ENCODE measurements around the gene PANX3. TPM values are rescaled to one million over a fixed set of nuclear protein-coding genes. Genes with fewer than 3 reads are reported as not detected.

Gene PANX3
- total and polyA plus RNA-seq, 9 of the 15 experiments (the other 6 are each of a cell fraction or from before 2014, with no cell fraction given) = 0.09 to 0.69 (median 0.39) TPM

DNA sequence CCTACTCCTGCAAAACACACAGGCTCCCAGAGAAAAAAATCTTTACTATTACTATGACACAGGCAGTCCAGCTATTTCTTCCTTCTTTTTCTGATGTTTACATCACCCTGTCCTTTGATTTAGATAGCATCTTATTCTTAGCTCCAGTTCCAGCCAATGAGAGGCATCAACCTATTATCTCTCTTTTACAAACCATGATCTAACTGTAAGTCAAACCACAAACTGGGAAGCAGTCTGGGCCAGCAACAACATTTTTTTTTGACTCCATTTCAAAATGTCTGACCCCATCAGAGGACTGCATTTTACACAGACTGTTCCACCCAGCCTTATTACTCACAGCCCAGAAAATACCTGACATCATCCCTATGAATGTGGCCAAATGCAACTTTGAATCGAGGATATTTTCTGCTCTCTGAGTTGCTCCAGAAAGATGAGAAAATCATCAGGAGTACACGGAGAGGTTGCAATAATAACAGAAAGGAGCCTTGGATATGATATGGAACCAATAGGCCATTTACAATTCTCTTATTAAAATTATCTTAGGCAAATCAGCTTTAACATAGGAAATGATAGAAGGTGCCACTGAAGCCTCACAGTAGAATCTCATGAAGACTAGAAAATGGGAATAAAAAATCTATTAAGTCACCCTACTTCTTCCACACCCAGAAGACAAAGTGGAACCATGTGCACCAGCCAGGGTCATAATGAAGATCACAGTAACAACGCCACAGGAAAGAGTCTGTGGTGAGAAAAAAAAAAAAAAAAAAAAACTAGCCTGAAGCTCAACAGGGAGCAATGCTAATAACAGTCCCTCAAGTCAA, 32.6 kb downstream of the PANX3 start (continued):
- TF ChIP-seq CEBPG (CRISPR knock-in tag; IDR thresholded peaks at IDR 0.05) = no peak; the same call in 1 of the 2 replicates
- peak in 1 of 2 experiments; percentile 80; a peak in 2 of 4 replicates for TF ChIP-seq CEBPG (tag; conservative IDR thresholded peaks at IDR 0.05 in 1 of 2, IDR thresholded peaks at IDR 0.05 in 1 of 2)
- TF ChIP-seq MAFK (IDR thresholded peaks at IDR 0.05; ENCODE audit: low read length) = no peak
- TF ChIP-seq STAG1 (CRISPR knock-in tag; IDR thresholded peaks at IDR 0.05; ENCODE audit: borderline replicate concordance) = no peak
- TF ChIP-seq HMGN3 (IDR thresholded peaks at IDR 0.05; ENCODE audit: borderline replicate concordance, extremely low read depth, insufficient read length, low read depth, low read length) = no peak
- TF ChIP-seq FOS (IDR thresholded peaks at IDR 0.05; ENCODE audit: extremely low read depth, insufficient read length) = no peak
- TF ChIP-seq, protein P1, sequence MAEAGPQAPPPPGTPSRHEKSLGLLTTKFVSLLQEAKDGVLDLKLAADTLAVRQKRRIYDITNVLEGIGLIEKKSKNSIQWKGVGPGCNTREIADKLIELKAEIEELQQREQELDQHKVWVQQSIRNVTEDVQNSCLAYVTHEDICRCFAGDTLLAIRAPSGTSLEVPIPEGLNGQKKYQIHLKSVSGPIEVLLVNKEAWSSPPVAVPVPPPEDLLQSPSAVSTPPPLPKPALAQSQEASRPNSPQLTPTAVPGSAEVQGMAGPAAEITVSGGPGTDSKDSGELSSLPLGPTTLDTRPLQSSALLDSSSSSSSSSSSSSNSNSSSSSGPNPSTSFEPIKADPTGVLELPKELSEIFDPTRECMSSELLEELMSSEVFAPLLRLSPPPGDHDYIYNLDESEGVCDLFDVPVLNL (CRISPR knock-in tag; IDR thresholded peaks at IDR 0.05; ENCODE audit: low read depth) = no peak
- TF ChIP-seq NEUROD1 (IDR thresholded peaks at IDR 0.05; ENCODE audit: borderline replicate concordance, low read depth, low read length, partially characterized antibody) = peak; percentile 32
- no peak for TF ChIP-seq NR1H2 (CRISPR knock-in tag; IDR thresholded peaks at IDR 0.05)
- TF ChIP-seq TAF9B (IDR thresholded peaks at IDR 0.05; ENCODE audit: partially characterized antibody) = no peak
- no peak for TF ChIP-seq CHD4 (IDR thresholded peaks at IDR 0.05; ENCODE audit: insufficient read depth, insufficient replicate concordance, low read depth, low read length, poor library complexity, severe bottlenecking)
- TF ChIP-seq, protein P2, sequence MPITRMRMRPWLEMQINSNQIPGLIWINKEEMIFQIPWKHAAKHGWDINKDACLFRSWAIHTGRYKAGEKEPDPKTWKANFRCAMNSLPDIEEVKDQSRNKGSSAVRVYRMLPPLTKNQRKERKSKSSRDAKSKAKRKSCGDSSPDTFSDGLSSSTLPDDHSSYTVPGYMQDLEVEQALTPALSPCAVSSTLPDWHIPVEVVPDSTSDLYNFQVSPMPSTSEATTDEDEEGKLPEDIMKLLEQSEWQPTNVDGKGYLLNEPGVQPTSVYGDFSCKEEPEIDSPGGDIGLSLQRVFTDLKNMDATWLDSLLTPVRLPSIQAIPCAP (CRISPR knock-in tag; IDR thresholded peaks at IDR 0.05; ENCODE audit: borderline replicate concordance) = no peak
- TF ChIP-seq ZNF121 (CRISPR knock-in tag; conservative IDR thresholded peaks at IDR 0.05) = no peak
- TF ChIP-seq PHF20 (IDR thresholded peaks at IDR 0.05; ENCODE audit: partially characterized antibody) = no peak

Data from K562 (cell line).